ENCODE results near the gene CX3CR1.
A peak's percentile ranks its signal among the peaks of the same experiment; 100 is the strongest.

CX3CR1 gene

DNA sequence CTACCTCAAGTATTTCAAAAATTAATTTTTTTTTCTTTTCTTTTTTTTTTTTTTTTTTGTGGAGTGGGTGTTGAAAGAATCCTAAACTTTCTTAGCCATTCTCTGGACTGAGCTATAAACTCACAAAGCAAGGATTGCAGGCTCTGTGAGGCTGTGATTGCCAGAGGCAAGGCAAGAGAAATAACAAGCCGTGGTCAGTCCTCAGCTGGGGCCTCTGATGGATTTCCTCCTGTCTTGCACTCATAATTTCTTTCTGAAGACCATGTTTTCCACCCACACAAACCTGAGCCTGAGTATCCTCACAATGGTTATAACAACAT is 1.3 kb downstream of the CX3CR1 start:
- H3K27ac ChIP-seq (replicated peaks) = no peak overlapping the region
- H3K4me3 ChIP-seq (replicated peaks; ENCODE audit: insufficient read depth, low read length) = no peak overlapping the region
- H3K27me3 ChIP-seq (ENCODE audit: insufficient read depth, poor library complexity, severe bottlenecking) = no peaks in the 10 kb centered on the region
- DNase-seq (ENCODE audit: low read depth in 1 of 2, low spot score in 1 of 2) = no peak
- TF ChIP-seq SPI1 (IDR thresholded peaks at IDR 0.05; ENCODE audit: borderline replicate concordance, low read depth) (no peak), GABPA (IDR thresholded peaks at IDR 0.05; ENCODE audit: low read depth) (no peak), POLR2AphosphoS5 (IDR thresholded peaks at IDR 0.05; ENCODE audit: low read depth) (no peak)
- TF ChIP-seq, protein P1, sequence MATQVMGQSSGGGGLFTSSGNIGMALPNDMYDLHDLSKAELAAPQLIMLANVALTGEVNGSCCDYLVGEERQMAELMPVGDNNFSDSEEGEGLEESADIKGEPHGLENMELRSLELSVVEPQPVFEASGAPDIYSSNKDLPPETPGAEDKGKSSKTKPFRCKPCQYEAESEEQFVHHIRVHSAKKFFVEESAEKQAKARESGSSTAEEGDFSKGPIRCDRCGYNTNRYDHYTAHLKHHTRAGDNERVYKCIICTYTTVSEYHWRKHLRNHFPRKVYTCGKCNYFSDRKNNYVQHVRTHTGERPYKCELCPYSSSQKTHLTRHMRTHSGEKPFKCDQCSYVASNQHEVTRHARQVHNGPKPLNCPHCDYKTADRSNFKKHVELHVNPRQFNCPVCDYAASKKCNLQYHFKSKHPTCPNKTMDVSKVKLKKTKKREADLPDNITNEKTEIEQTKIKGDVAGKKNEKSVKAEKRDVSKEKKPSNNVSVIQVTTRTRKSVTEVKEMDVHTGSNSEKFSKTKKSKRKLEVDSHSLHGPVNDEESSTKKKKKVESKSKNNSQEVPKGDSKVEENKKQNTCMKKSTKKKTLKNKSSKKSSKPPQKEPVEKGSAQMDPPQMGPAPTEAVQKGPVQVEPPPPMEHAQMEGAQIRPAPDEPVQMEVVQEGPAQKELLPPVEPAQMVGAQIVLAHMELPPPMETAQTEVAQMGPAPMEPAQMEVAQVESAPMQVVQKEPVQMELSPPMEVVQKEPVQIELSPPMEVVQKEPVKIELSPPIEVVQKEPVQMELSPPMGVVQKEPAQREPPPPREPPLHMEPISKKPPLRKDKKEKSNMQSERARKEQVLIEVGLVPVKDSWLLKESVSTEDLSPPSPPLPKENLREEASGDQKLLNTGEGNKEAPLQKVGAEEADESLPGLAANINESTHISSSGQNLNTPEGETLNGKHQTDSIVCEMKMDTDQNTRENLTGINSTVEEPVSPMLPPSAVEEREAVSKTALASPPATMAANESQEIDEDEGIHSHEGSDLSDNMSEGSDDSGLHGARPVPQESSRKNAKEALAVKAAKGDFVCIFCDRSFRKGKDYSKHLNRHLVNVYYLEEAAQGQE (IDR thresholded peaks at IDR 0.05; ENCODE audit: insufficient replicate concordance, low read depth) = no peak
- TF ChIP-seq, protein P2, sequence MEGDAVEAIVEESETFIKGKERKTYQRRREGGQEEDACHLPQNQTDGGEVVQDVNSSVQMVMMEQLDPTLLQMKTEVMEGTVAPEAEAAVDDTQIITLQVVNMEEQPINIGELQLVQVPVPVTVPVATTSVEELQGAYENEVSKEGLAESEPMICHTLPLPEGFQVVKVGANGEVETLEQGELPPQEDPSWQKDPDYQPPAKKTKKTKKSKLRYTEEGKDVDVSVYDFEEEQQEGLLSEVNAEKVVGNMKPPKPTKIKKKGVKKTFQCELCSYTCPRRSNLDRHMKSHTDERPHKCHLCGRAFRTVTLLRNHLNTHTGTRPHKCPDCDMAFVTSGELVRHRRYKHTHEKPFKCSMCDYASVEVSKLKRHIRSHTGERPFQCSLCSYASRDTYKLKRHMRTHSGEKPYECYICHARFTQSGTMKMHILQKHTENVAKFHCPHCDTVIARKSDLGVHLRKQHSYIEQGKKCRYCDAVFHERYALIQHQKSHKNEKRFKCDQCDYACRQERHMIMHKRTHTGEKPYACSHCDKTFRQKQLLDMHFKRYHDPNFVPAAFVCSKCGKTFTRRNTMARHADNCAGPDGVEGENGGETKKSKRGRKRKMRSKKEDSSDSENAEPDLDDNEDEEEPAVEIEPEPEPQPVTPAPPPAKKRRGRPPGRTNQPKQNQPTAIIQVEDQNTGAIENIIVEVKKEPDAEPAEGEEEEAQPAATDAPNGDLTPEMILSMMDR (IDR thresholded peaks at IDR 0.05; ENCODE audit: insufficient read depth, low read length) = no peak

DNA sequence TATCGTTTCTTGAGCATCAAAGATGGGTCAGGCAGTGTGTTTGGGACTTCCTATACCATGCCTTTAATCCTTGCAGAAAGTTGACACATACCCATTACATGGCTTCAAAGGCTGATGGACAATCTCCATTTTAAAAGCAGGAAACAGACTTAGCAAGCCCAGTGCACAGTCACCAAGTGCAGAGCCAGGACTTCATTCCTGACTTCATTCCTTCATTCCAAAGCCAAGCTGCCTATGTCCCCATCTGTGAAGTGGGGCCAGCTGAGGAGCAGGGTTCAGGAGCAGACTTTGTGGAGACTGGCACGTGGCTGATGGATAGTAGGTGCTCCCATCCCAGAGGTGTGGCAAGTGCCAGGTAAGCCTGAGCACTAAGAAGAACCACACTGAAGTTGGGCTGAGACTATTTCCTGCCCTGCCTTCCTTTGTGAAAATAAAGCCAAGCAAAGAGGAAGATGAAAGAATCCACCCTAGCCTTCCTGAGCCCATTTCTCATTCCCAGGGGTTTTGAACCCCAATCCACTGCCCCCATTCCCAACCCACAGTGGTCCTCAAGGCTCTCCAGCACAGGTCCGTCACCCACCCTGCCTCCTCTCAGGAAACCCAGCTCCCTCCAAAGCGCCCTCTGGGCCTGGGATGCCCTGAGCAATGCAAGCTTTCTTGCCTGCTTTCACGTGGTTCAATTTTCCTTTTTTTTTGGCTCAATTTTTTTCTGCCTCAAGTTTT is 1.8 kb downstream of the CX3CR1 start:
- no peak for DNase-seq (ENCODE audit: low read depth in 1 of 2, low spot score in 1 of 2)

DNA sequence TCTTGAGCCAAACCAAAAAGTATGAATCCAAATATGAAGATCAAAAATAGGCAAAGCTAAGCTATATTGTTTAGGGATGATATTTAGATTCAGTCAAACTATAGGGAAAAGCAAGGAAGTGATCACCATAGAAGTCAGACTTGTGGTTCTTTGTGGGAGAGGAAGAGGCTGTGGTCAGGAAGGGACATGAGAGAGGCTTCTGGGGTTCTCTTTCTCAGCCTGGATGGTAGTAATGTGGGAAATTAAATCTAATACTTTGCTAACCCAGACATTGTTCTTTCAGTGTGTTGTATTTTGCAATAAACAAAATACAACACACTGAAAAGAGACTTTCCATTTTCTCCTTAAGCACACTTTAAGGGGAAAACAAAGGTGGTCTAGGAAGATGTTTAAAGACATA is 3.1 kb downstream of the CX3CR1 start:
- Histone ChIP-seq H3K27ac (replicated peaks) (no peak overlapping the region), H3K27me3 (ENCODE audit: insufficient read depth, poor library complexity, severe bottlenecking) (no peaks in the 10 kb centered on the region)
- peak; percentile 55; the same call in 1 of the 2 replicates for TF ChIP-seq SPI1 (IDR thresholded peaks at IDR 0.05; ENCODE audit: borderline replicate concordance, low read depth)
- no peak for TF ChIP-seq POLR2AphosphoS5 (IDR thresholded peaks at IDR 0.05; ENCODE audit: low read depth)

More for the DNA sequence above, 1.8 kb downstream of the CX3CR1 start:
- H3K4me3 ChIP-seq (replicated peaks; ENCODE audit: insufficient read depth, low read length) = no peak overlapping the region
- TF ChIP-seq, protein P1 (IDR thresholded peaks at IDR 0.05; ENCODE audit: insufficient replicate concordance, low read depth) = no peak
- TF ChIP-seq GABPA (IDR thresholded peaks at IDR 0.05; ENCODE audit: low read depth) (no peak), SPI1 (IDR thresholded peaks at IDR 0.05; ENCODE audit: borderline replicate concordance, low read depth) (no peak), POLR2AphosphoS5 (IDR thresholded peaks at IDR 0.05; ENCODE audit: low read depth) (no peak)
- TF ChIP-seq, protein P2 (IDR thresholded peaks at IDR 0.05; ENCODE audit: insufficient read depth, low read length) = no peak
- no peaks in the 10 kb centered on the region for H3K27me3 ChIP-seq (ENCODE audit: insufficient read depth, poor library complexity, severe bottlenecking)
- no peak overlapping the region for H3K27ac ChIP-seq (replicated peaks)

DNA sequence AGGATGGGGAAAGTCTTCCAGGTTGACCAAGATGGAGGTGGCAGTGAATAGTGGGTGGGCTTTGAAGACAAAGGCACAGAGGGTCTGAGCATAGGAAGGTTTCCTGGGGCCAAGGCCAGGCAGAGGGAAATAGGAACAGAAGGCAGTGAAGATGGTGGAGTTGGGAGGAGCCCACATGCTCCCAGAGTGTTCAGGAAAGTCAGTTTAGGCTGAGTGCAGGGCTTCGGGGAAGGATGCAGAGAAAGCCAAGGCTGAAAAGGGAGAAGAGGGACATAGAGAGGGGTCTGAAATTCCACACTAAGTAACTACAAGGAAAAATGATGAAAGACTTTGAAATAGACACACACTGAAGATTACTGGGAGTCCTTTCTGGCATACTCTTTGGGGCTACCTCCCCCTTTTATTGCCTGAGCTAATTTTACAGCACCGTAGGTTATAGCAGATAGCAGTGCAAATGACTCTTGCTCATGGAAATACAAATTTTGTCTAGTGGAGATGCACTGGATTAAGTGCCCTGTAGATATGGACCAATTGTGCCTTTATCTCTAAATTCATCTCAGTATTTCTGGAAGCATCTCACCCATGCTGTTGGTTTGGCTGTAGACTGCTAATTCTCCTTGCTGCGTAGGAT is 3.8 kb downstream of the CX3CR1 start:
- Histone ChIP-seq H3K27me3 (ENCODE audit: insufficient read depth, poor library complexity, severe bottlenecking) (no peaks in the 10 kb centered on the region), H3K4me3 (replicated peaks; ENCODE audit: insufficient read depth, low read length) (no peak overlapping the region), H3K27ac (replicated peaks) (no peak overlapping the region)
- no peak for DNase-seq (ENCODE audit: low read depth in 1 of 2, low spot score in 1 of 2)
- TF ChIP-seq SPI1 (IDR thresholded peaks at IDR 0.05; ENCODE audit: borderline replicate concordance, low read depth) (no peak), GABPA (IDR thresholded peaks at IDR 0.05; ENCODE audit: low read depth) (no peak), POLR2AphosphoS5 (IDR thresholded peaks at IDR 0.05; ENCODE audit: low read depth) (no peak)
- TF ChIP-seq, protein P1 (IDR thresholded peaks at IDR 0.05; ENCODE audit: insufficient replicate concordance, low read depth) = no peak
- TF ChIP-seq, protein P2 (IDR thresholded peaks at IDR 0.05; ENCODE audit: insufficient read depth, low read length) = no peak

More for the DNA sequence above, 3.1 kb downstream of the CX3CR1 start:
- no peak overlapping the region for H3K4me3 ChIP-seq (replicated peaks; ENCODE audit: insufficient read depth, low read length)
- no peak for DNase-seq (ENCODE audit: low read depth in 1 of 2, low spot score in 1 of 2)
